ENCODE results near the gene STK32C.

Gene STK32C

GRCh38 chr10:132196178-132197113 is 111.3 kb downstream of the STK32C start:
- no peak for DNase-seq

GRCh38 chr10:132195366-132196075 is 112.2 kb downstream of the STK32C start:
- DNase-seq: no peak

DNA sequence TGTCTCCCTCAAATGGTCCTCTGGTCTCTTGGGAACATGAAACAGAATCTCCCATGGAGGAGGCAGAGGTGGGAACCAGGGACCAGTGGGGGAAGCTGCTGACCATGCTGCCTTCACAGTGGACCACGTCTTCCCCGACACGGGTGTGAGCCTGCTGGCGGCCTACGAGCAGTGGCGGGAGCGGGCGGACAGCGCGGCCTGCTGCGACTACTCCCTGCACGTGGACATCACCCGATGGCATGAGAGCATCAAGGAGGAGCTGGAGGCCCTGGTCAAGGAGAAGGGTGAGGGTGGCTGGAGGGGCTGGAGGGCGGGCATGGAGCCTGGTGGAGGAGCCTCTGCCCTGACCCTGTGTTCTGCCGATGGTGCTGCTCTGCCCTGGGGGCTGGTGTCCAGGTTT is 113.0 kb downstream of the STK32C start:
- DNase-seq: no peak

DNA sequence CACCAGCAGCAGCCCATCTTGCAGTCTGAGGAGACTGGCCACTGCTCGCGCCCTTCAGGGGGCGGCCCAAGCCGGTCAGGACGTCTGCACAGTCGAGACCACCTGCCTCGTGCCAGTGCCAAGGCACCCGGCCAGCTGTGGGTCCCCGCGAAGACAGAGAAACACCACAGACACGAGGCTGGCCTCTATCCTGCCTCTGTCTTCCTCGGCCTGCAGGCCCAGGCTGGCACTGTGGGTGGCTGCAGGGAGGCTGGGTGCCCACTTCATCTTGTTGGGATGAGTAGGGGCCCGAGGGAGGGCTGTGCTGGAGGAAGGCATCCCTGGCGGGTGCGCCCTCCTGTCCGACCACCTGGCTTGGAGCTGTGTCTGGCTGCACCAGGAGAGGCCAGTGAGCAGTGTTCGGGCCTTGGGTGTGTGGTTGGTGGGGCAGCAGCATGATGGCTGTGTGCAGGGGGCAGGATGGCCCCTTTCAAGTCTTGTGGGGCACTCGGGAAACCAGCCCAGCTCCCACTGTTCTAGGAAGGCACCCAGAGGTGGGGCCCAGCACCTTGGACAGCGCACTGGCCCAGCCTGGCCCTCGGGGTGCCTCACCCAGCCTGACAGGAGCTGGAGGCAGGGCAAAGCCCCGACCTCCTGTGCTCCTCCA is 113.7 kb downstream of the STK32C start:
- DNase-seq: no peak

DNA sequence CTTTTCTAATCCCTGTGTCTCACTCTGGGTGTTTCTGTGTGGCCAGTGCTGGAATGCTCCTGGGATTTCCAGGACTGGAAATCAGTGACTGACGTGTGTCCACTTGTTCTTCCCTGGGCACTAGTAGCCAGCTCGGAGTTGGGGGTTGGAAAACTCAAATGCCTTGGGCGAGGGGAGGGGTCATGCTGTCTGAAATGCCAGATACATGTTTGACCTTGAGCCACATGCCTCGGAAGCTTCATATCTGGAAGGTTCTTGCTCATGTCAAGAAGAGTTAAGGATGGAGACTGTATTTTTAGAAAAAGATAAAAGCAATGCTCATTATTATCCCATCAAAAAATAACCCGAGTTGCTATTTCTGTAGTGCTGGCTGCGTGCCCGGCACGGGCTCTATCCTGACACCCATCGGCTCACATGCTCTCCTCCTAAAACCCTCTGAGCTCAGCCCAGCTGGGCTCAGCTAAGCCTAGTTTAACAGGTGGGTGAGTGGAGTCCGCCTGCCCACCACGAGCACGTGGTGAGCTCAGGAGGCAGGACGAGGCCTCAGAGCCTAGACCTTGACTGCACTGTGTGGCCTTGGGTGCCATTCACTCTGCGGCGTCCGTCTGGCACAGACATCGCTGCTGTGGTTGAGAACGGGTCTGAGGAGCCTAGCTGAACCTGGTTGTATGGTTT is 114.6 kb downstream of the STK32C start:
- DNase-seq: no peak

DNA sequence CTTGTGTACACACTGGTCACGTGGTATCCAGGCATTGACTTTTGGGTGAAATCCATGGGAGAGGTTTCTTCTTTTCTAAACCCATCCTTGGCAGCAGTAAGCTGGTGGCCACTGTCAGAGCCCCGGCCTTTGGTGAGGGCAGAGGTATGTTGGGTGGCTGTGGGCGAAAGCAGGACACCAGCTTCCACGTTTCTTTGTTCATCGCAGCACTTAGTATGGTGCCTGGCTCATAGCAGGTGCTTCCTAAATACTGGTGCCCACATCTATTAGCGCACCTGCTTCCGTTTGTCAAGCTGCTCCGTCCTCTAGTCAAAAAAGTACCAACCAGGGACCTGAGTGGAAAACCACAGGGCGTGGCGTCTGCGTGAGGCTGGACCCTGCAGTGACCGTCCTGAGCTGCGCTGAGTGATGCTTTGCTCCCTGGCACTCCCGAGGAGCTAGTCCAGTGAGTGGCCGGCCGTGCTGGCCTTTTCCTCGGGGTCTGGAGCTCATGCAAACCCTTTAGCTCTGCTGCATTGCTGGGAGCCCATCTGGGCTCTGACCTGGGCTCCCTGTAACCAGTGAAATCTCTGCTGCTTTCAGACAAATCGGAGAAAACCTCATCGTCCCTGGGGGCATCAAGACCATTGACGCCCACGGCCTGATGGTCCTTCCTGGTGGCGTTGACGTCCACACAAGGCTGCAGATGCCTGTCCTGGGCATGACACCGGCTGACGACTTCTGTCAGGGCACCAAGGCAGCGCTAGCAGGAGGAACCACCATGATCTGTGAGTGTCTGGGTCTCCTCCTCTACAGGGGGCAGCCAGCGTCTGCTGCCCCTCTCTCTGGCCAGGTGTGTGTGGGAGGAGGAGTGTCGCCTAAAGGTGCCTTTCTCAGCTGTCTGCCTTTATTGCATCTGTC is 115.4 kb downstream of the STK32C start:
- DNase-seq: no peak

- no peak for DNase-seq
These were observed 117.8 kb downstream of the STK32C start for GRCh38 chr10:132189810-132190422.

DNA sequence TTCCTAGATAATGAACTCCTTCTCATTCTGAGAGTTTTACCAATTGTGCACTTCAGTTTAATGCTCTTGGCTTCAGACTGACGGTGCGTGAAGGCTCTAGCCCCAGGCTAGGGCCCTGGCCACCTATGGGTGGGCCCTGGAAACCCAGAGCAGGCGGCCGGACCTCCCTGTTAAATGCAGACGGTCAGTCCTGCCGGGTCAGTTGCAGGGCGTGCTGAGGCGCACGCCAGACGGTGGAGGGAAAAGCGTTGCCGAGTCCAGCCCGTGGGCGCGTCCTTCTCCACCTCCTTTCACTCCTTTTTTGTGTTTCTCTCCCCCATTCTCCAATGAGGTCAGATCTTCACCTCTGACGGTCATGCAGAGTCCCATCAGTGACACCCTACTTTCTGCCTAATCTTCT is 118.7 kb downstream of the STK32C start:
- DNase-seq: no peak

GRCh38 chr10:132188331-132188730 is 119.4 kb downstream of the STK32C start:
- DNase-seq: peak in 1 of 14 donors; percentile 23

- peak in 1 of 14 donors; percentile 35 for DNase-seq
These were observed 120.2 kb downstream of the STK32C start for GRCh38 chr10:132187430-132188138.

DNA sequence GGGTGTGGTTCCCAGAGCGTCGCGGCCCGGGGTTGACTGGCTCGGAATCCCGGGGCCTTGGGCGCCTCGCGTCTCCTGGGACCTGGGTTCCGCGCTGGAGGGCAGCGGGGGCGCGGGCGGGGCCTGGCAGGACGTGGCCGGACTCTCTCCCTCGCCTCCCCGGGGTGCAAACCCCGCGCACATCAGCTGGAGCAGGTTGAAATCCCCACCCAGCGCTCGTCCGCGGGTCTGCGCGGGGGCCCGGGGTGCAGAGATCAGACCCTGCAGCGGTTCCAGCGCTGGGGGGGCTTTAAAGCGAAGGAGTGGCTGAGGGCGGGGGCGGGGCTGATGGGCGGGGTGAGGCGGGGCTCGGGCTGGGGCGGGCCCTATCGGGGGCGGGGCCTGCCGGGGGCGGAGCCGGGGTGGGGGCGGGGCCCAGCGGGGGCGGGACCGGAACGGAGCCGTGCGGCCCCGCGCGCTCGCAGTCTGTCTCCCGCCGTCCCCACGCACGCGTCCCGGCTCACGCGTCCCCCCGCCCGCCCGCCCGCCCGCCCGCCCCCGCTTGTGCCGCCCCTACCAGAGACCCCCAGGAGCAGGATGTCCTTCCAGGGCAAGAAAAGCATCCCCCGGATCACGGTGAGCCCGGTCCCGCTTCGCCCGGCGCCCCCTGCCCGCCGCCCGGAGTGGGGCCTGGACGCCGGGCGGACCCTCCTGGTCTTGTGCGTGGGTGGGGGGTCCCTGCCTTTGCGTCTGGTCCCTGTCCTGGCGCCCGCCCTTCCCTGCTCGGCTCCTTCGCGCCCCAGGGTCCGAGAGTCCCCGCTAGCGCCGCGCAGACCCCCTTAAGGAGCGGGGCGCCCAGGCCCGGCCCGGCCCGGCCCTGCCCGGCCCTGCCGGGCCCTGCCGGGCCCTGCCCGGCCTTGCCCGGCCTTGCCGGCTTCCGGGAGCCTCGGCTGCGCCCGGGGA is 121.0 kb downstream of the STK32C start, which contains the start of gene DPYSL4:
TSS of gene DPYSL4 (plus strand) at position 461 of the 942 bp plus-strand sequence. CDS start at position 577, 116 bp downstream.
- DNase-seq: peak in 8 of 14 donors; percentile 11 to 65 (median 31)

DNA sequence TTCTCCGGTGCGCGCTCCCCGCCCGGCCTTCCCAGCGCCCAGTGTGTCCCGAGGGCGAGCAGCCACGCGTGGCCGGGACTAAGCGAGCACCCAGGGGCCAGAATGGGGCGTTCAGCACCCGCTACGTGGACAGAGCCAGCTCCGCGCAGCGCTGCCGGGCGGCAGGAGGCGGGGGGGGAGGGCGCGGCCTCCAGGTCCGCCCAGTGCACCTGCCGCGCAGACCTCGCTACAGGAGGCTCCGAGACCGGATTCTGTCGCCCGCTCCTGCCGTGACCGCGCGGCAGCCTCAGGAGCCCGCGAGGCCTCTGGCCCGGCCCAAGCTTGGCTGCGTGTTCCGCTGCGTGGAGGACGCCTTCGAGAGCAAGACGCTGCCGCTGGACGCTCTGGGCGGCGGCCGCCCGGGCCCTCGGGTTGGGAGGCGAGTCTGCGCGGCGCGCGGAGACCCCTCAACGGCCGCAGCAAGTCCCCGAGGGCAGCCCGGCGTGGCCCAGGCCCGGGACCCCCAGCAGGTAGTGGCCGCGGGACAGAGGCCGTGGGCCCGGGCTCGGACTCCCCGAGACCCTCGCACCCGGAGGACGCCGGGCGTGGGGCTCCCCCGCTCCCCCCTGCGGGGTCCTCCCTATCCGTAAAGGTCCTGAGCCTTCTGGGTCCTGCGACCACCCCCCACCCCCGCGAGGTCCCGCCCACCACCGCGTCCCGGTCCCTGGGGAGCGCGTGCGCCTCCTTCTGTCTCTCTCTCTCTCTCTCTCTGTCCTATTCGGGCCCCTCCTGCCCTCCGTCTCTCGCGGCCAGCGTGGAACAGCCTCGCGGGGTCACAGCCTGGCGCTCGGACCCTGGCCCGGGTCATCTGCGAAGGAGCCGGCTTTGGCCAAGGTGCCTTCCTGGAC is 121.9 kb downstream of the STK32C start:
- peak in 1 of 14 donors; percentile 17 for DNase-seq

DNA sequence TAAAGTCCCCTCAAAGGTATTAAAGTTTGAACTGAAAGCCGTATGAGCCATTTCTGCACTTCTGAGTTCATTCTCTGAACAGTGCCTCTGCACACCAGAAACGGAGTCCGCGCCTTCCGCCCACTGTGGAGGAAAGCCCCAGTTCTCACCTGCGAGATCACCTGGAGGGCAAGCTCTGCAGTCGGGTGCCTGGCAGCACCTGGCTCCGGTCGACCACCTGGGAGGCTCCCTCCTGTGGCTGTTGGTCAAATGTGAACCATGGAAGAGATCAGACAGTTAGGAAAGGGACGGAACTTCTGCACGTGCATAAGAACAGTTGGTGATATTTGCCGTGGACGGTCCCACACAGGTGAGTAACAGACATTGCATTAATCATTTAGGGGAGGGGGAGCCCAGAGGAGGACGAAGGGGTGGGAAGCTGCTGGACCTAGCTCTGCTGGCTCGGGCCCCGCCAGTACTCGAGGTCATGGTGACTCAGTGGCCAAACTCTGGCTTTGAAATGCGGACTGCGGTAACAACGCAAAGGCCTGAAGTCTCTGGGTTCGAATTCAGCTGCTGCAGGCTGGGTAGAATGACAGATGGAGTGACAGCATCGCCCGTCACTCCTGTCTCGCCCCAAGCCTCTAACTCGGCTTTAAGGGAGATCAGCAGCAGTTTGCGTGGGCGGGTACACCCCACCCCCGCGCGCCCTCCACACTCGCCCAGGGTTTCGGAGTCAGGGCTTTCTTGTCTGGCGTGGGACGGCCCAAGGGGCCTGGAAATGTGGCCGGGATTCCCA is 122.7 kb downstream of the STK32C start:
- DNase-seq: no peak

DNA sequence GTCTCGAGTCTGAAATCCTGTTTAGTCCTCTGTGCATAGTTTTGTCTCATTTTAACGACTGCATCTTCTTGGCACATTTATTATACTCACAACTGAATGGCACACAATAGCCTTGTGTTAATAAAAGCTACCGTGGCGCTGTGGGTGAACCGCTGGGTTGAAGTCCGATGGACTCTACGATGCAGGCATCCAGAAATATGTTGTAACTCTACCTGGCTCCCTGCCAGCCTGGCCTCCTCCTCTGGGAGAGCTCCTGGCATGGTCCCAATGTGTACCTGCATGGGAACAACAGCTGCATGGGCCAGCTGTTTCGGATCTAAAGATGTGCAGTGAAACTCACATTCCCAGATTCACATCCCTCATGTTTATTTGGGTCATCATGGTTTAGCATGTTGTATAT is 124.7 kb downstream of the STK32C start:
- DNase-seq: no peak

- no peak for DNase-seq
These were observed 125.2 kb downstream of the STK32C start for GRCh38 chr10:132182591-132182990.

DNA sequence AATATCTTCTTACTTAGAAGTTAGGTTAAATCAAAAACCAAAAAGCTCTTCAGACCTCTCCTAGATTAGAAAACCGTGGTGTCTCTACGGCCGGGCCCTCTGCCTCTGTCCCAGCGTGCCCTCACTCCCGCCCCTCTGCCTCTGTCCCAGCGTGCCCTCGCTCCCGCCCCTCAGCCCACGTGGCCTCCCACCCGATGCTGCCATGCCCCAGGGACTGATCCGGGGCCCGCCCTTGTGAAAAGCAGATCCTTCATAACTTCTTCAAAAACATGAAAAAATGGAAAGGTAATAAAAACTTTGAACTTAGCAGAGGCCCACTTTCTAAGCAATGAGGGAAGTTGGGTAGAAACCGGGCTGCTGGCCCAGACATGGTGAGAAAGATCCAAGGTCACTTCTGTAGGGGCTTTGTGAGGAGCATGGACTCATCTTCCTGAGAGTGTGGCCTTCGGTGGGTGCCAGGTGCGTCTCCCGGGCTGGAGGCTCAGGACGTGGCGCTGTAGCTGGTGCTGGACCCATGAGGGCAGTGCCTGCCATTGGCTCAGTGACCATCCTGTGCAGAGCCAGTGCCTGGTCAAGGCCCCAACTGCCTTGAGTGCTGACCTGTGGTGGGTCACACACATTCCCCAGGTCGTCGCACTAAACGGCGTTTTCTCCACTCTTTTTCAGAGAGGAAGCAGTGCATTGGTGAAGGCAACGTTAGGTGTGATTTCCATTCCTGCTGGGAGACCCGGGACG is 125.9 kb downstream of the STK32C start:
- no peak for DNase-seq
